B cell (primary cell): ENCODE measurements around the gene IPCEF1. TPM values are rescaled to one million over a fixed set of nuclear protein-coding genes. Genes with fewer than 3 reads are reported as not detected.

ENCODE experiments used
- ATAC-seq: fragments of 200-7000 bp; cut with Tn5 transposase; one replicate; pipeline ENCODE4 v1.10.0; 2021; ENCODE audit warnings: low read depth, mild to moderate bottlenecking, moderate number of reproducible peaks, moderate library complexity
- CTCF ChIA-PET: fragments of 350-600 bp; sonication (Branson Sonifier 250); formaldehyde crosslinking; loops from one replicate; lab custom pipeline; 2021; ENCODE audit warnings: antibody characterized with exemption, inconsistent platforms; lab: Charles Lee
- POLR2A ChIA-PET: fragments of 350-600 bp; sonication (Branson Sonifier 250); formaldehyde crosslinking; loops from one replicate; lab custom pipeline; 2021; ENCODE audit warnings: antibody characterized with exemption; lab: Charles Lee
- DNase-seq: peaks from one replicate; pipeline ENCODE4 v3.0.0; 2013
- H2AFZ ChIP-seq: 2 replicates; pipeline ENCODE4 v1.6.1; 2012; ENCODE audit warnings: mild to moderate bottlenecking, low read depth, low read length; ENCODE audit not compliant: insufficient read depth, poor library complexity, severe bottlenecking
- H3K27ac ChIP-seq, 2 donors: 1 replicate in 1 of 2; 2 replicates in 1 of 2; pipeline ENCODE4 v1.5.1; 2012 to 2013; ENCODE audit warnings: low read length in 2 of 2, mild to moderate bottlenecking in 2 of 2, moderate library complexity in 1 of 2
- H3K27me3 ChIP-seq, 4 experiments: fragments of 200-600 bp in 1 of 4; sonication (generic) in 1 of 4; replicated peaks in 1 of 4; 1 replicate in 2 of 4; 2 replicates in 2 of 4; pipeline versions ENCODE4 v1.6.1 to v1.7.0; 2013 to 2016; ENCODE audit warnings: low read length in 3 of 4, mild to moderate bottlenecking in 2 of 4, mixed read lengths in 1 of 4, moderate library complexity in 1 of 4; ENCODE audit not compliant: insufficient read depth in 4 of 4, control insufficient read depth in 3 of 4; ENCODE audit errors: control extremely low read depth in 1 of 4
- H3K36me3 ChIP-seq, 2 experiments: replicated peaks in 1 of 2; 1 replicate in 1 of 2; 2 replicates in 1 of 2; pipeline versions ENCODE4 v1.6.1 to v1.7.1; 2013; ENCODE audit warnings: low read length in 1 of 2; ENCODE audit not compliant: insufficient read depth in 2 of 2, control insufficient read depth in 1 of 2; ENCODE audit errors: control extremely low read depth in 1 of 2, extremely low read depth in 1 of 2
- H3K4me1 ChIP-seq, 2 donors: fragments of 200-600 bp in 1 of 2; sonication (generic) in 1 of 2; 1 replicate in 1 of 2; 2 replicates in 1 of 2; pipeline versions ENCODE4 v1.5.1 to v1.6.1; 2013 to 2017; ENCODE audit warnings: low read length in 2 of 2; ENCODE audit not compliant: control insufficient read depth in 2 of 2, insufficient read depth in 2 of 2
- H3K4me2 ChIP-seq: replicated peaks from 2 replicates; pipeline ENCODE3; 2012; ENCODE audit warnings: mild to moderate bottlenecking, low read depth, low read length; ENCODE audit not compliant: poor library complexity, severe bottlenecking
- H3K4me3 ChIP-seq, 5 experiments: fragments of 200-600 bp in 1 of 5; sonication (generic) in 1 of 5; 1 replicate in 3 of 5; 2 replicates in 2 of 5; pipeline versions ENCODE4 v1.5.1 to v1.7.0; 2011 to 2016; ENCODE audit warnings: low read length in 4 of 5, mild to moderate bottlenecking in 4 of 5, low read depth in 2 of 5, control low read depth in 1 of 5, moderate library complexity in 1 of 5; ENCODE audit not compliant: insufficient read depth in 1 of 5; ENCODE audit errors: control extremely low read depth in 1 of 5, extremely low read depth in 1 of 5
- H3K79me2 ChIP-seq: fragments of 200-600 bp; sonication (generic); one replicate; pipeline ENCODE4 v1.6.0; 2016; ENCODE audit warnings: low read length; ENCODE audit not compliant: control insufficient read depth, insufficient read depth
- H3K9ac ChIP-seq: fragments of 200-600 bp; sonication (generic); 2 replicates; pipeline ENCODE4 v1.6.1; 2017; ENCODE audit warnings: mild to moderate bottlenecking, low read length, moderate library complexity
- H3K9me3 ChIP-seq, 3 donors: one replicate each; pipeline versions ENCODE4 v1.6.1 to v1.7.1; 2013; ENCODE audit warnings: low read length in 2 of 3; ENCODE audit not compliant: control insufficient read depth in 2 of 3, insufficient read depth in 1 of 3; ENCODE audit errors: control extremely low read depth in 1 of 3
- H4K20me1 ChIP-seq: 2 replicates; pipeline ENCODE4 v1.6.0; 2012; ENCODE audit warnings: mild to moderate bottlenecking, low read length; ENCODE audit not compliant: insufficient read depth, control insufficient read depth, poor library complexity, severe bottlenecking
- H3K27ac Mint-ChIP-seq: one replicate; pipeline ENCODE4 v1.8.0; 2021; ENCODE audit warnings: mixed read lengths
- H3K27me3 Mint-ChIP-seq: one replicate; pipeline ENCODE4 v1.8.0; 2021; ENCODE audit warnings: mixed read lengths
- H3K4me1 Mint-ChIP-seq: one replicate; pipeline ENCODE4 v1.8.0; 2021; ENCODE audit warnings: mixed read lengths
- H3K4me3 Mint-ChIP-seq: one replicate; pipeline ENCODE4 v1.8.0; 2021; ENCODE audit warnings: mixed read lengths
- H3K9me3 Mint-ChIP-seq: one replicate; pipeline ENCODE4 v1.8.0; 2022; ENCODE audit warnings: mixed read lengths; ENCODE audit not compliant: insufficient read depth
- CTCF ChIP-seq: fragments of 200-600 bp; IDR thresholded peaks from one replicate; pipeline ENCODE4 v1.8.0; 2022; ENCODE audit warnings: antibody characterized with exemption, mild to moderate bottlenecking
- EZH2 ChIP-seq: IDR thresholded peaks from 2 replicates; pipeline ENCODE4 v1.6.1; 2012; ENCODE audit warnings: borderline replicate concordance, low read depth, mild to moderate bottlenecking, moderate library complexity, low read length; ENCODE audit not compliant: insufficient read depth, poor library complexity, severe bottlenecking
- WGBS: methylation state at CpG from one replicate; pipeline ENCODE4 v1.1.5; 2013; ENCODE audit warnings: missing lambda C conversion rate; ENCODE audit not compliant: insufficient coverage; 5-methylcytosine and 5-hydroxymethylcytosine counted together
- intact Hi-C: fragments of 100-400 bp; cut with micrococcal nuclease; formaldehyde crosslinking; loops from one replicate; pipeline ENCODE4 v1.10.0; 2022
- polyA plus RNA-seq: library from polyadenylated mRNA; depleted of rRNA; stranded (reverse); fragments of >200 nt; gene quantifications from 2 replicates; pipeline ENCODE4 v1.2.3, GENCODE V29; 2012
- total RNA-seq, 2 donors: library from RNA; stranded (reverse); fragments of 120-200 nt in 1 of 2; gene quantifications; 1 replicate in 1 of 2; 2 replicates in 1 of 2; pipeline versions ENCODE4 v1.2.3 to v1.2.4, GENCODE V29; 2013 to 2022

The IPCEF1 gene
- total and polyA plus RNA-seq, 2 donors (not counting 1 experiment from before 2014, with no cell fraction given): 0.22 to 0.94 TPM

- ATAC-seq: no peak
- H3K4me3 Mint-ChIP-seq: no peak overlapping the region
- H3K4me3 ChIP-seq: no peak overlapping the region
- no peak for TF ChIP-seq EZH2
- H3K4me1 ChIP-seq: no peaks in the 10 kb centered on the region
- H2AFZ ChIP-seq: no peak overlapping the region
- H3K36me3 ChIP-seq: no peaks in the 10 kb centered on the region
- H3K9ac ChIP-seq: no peak overlapping the region
- H3K27me3 Mint-ChIP-seq: no peaks in the 10 kb centered on the region
- CTCF ChIA-PET: no interaction called here
- no peaks in the 10 kb centered on the region for H3K9me3 Mint-ChIP-seq
- WGBS: 65% methylated on average over 4 of the region's 6 CpGs
- intact Hi-C loops: no loop called here
- no peak overlapping the region for H3K27ac Mint-ChIP-seq
- no peaks in the 10 kb centered on the region for H3K27me3 ChIP-seq
- no peaks in the 10 kb centered on the region for H4K20me1 ChIP-seq
- no peaks in the 10 kb centered on the region for H3K9me3 ChIP-seq
- no peaks in the 10 kb centered on the region for H3K79me2 ChIP-seq
- POLR2A ChIA-PET: no interaction called here
- H3K27ac ChIP-seq: no peak overlapping the region
- DNase-seq: no peak
- H3K4me2 ChIP-seq: no peak overlapping the region
- no peaks in the 10 kb centered on the region for H3K4me1 Mint-ChIP-seq
Measured at GRCh38 chr6:154218301-154218700, 138.3 kb downstream of the IPCEF1 start.

GRCh38 chr6:154213782-154214181 lies 142.8 kb downstream of the IPCEF1 start:
- 93% methylated on average over 2 of the region's 3 CpGs for WGBS
- POLR2A ChIA-PET: no interaction called here
- no peak overlapping the region for H3K27ac Mint-ChIP-seq
- H3K36me3 ChIP-seq: no peaks in the 10 kb centered on the region
- ATAC-seq (no peak), DNase-seq (no peak)
- TF ChIP-seq CTCF: no peak
- TF ChIP-seq EZH2: no peak
- no peaks in the 10 kb centered on the region for H3K79me2 ChIP-seq
- no peak overlapping the region for H3K9ac ChIP-seq
- intact Hi-C loops: no loop called here
- no peak overlapping the region for H3K27ac ChIP-seq
- H3K4me2 ChIP-seq: no peak overlapping the region
- no peaks in the 10 kb centered on the region for H3K4me1 Mint-ChIP-seq
- H3K4me3 Mint-ChIP-seq: no peak overlapping the region
- no peak overlapping the region for H2AFZ ChIP-seq
- H3K9me3 Mint-ChIP-seq: no peaks in the 10 kb centered on the region
- no peaks in the 10 kb centered on the region for H4K20me1 ChIP-seq
- CTCF ChIA-PET: no interaction called here
- H3K9me3 ChIP-seq: no peaks in the 10 kb centered on the region
- H3K4me3 ChIP-seq: no peak overlapping the region
- H3K27me3 Mint-ChIP-seq: no peaks in the 10 kb centered on the region
- H3K27me3 ChIP-seq: no peaks in the 10 kb centered on the region
- H3K4me1 ChIP-seq: no peaks in the 10 kb centered on the region
